ENCODE measurements around the gene HS6ST3.
"Not testable (repeated sequence)": the region's sequence is repeated elsewhere in the genome, so short reads cannot be mapped to it uniquely, and the experiment has no call there.

HS6ST3 gene

GRCh38 chr13:96473526-96474180, 383.7 kb downstream of the HS6ST3 start:
- no peak for FAIRE-seq

DNA sequence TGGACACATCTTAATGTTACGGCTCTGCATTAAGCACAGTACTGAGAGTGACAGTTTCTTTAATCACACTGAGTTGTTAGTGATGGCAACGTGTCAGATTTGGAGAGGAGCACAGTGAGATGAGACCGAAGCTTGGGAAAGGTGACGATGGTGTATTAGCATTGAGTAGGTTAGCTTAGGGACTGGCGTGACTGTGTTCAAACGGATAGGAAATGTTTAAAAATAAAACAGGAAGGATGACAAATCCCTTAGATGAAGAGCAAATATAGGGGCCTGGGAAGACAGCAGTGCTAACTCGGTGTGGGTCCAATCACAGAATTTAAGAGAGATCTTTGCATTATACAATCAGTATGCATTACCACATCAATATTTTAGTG, 384.3 kb downstream of the HS6ST3 start:
- FAIRE-seq = no peak

- no peak for FAIRE-seq
Measured at GRCh38 chr13:96475103-96475502, 385.2 kb downstream of the HS6ST3 start.

DNA sequence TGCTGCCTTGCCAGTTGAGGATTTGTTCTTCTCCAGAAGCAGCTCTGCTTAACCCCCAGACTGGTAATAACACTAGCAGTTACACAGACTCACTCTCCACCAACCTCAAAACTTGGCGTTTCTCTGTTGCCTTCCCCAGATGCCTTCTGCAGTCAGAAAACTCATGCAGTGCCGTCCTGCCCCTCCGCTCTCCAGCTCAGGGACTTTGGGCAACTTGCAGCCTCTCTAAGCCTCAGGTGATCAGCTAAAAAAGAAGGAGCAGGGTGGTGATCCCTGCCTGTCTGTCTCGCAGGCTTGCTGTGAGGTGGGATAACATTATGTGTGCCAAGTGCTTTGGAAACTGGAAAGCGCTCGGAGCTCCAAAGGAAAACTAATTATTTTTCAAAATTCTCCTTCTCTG, 391.6 kb downstream of the HS6ST3 start:
- no peak for FAIRE-seq

DNA sequence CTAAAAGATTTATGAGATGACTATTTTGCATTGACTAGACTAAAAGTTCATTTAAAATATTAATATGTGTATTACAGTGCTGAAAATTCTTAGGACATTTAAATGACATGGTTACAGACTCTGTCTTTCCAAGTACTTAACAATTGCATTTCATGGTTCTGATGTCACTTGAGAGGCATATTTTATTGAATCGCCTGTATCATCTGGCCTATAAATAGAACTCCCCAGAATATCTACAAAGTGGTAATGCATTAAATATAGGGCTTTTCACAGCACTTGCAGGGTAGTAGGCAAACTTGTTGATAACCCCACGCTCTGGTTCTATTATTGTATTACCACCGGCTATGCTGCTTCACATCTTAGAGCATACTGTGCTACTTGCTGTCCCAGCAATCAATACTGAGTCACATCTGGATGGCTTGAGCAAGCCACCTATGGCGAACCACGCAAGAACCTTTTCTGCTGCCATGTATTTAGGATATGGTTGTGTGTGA, 400.6 kb downstream of the HS6ST3 start:
- FAIRE-seq = no peak

DNA sequence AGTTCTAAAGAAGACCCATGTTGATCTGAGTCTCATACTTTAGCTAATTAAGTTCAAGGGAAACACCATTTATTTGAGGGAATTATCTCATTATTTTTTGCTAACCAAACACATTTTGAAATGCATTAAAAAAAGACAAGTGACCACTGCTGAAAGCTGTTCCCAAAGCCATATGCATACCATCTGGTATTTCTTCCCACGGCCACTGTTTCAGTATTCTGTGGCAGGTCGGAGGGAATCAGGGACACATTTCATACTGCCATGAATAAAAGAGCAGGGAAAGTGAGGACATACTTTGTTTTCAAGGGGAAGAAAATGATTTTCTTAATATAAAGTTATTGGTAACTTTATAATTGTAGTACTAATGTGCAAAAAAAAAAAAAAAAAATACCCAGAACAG, 401.2 kb downstream of the HS6ST3 start:
- FAIRE-seq = no peak

DNA sequence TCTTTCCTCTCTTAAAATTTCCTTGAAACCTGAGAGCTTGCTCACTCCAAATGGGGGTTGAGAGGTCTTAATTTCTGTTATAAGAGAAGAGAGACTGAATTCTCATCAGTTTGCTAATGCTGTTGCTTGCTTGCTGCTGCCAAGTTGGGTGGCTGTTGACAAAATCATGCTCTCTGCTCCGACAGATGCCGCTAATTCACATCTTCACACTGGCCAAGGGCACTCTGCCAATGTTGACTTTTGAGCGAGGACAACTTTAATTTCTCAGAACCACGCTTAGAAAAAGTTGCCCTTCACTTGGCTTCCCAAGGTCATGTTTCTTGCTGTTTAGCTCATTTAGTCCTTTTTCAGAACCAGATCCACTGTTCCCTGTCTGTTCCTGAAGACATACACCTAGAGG, 402.9 kb downstream of the HS6ST3 start:
- FAIRE-seq = peak; percentile 27

DNA sequence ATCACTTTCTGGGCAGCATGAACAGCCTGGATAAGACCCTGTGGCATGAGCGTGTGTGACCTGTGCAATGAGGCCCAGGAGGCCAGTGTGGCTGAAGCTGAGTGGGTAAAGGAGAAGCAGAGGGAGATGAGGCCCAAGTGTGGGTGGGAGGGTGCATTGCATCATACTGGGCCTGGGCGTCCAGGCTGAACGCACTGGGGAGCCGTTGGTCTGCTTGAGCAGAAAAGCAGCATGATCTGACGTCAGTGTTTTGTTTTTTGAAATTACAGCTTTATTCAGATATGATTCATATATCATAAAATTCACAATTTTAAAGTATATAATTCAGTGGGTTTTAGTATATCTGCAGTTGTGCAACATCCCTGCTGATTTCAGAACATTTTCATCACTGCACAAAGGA, 409.7 kb downstream of the HS6ST3 start:
- FAIRE-seq = no peak

- peak; percentile 41 for FAIRE-seq
Measured at GRCh38 chr13:96500953-96501352, 411.0 kb downstream of the HS6ST3 start.

GRCh38 chr13:96503481-96503880, 413.6 kb downstream of the HS6ST3 start:
- no peak for FAIRE-seq

DNA sequence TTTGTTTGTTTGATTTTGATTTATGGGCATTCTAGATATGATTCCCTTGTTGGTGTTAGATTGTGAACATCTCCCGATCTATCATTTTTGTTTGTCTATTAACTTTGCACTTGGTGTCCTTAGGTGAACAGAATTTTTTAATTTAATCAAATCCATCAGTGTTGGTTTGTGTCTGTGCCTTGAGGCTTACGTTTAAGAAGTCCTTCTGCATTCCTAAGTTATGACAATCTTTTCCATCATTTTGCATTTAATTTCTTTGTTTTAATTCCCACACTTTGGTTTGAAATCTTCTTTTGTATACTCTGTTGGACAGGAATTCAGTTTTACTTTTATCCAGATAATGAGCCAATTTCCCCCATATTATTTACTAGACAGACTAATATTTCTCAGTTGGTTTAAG, 421.7 kb downstream of the HS6ST3 start:
- peak; percentile 21 for FAIRE-seq

GRCh38 chr13:96519380-96519779, 429.5 kb downstream of the HS6ST3 start:
- no peak for FAIRE-seq

- not testable (repeated sequence) for FAIRE-seq
Measured at GRCh38 chr13:96524398-96525020, 434.6 kb downstream of the HS6ST3 start.

DNA sequence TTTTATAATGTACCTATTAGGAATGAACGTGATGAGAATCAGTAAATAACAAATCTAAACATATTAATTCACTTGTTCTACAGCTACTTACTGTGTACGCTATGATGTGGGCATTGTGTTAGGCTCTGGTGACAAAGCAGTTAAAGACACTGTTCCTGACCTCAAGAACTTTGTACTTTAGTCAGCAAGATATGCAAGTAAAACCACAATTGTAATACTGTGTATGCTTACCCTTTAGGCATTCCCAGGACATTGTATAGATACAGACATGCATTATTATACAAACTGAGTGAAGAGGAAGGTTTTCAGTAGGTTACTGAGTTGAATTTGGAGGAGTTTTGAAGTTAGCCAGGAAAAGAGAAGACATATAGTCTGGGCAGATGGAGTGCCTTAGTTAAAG, 435.8 kb downstream of the HS6ST3 start:
- no peak for FAIRE-seq

GRCh38 chr13:96527497-96527896, 437.6 kb downstream of the HS6ST3 start:
- FAIRE-seq = no peak

DNA sequence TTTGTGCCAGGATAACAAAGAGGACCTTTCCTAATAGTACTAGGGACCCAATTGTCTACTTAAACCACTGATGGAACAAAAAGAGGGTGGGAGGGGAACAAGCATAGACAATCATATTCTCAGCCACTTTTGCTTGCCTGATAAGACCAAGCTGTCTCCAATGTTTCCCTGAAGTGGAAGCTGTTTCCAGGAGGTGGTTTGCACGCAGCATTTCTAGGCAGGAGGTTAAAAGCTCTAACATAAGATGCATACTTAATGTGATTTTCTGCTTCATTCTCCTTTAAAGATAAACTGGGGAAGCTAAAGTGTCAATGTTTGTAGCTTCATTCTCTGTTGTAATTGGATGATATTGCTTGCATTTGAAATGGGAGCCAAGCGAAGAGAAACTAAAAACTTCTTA, 442.9 kb downstream of the HS6ST3 start:
- no peak for FAIRE-seq

GRCh38 chr13:96533408-96533807, 443.5 kb downstream of the HS6ST3 start:
- FAIRE-seq = peak; percentile 97

DNA sequence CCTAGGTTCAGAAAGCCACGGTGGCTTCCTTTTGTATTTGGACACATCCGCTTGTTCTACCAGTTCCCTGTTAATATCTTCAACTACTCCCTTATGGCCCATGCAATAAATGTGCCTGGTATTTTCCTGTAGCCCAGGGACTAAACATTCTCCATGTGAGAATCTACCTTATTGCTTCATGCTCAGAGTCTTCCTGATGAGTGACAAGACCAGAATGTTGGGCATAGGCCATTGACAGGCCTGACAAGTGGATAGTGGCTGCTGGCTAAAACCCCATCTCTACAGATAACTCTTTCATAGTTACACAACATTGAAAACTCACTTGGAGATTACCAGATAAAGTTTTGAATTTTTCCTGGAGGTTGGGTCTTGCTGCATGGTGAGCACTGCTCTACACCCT, 449.9 kb downstream of the HS6ST3 start:
- FAIRE-seq = no peak

GRCh38 chr13:96540670-96541069, 450.8 kb downstream of the HS6ST3 start:
- FAIRE-seq = no peak

- FAIRE-seq = no peak
Measured at GRCh38 chr13:96542986-96543385, 453.1 kb downstream of the HS6ST3 start.

GRCh38 chr13:96544957-96545356, 455.1 kb downstream of the HS6ST3 start:
- FAIRE-seq = peak; percentile 95

DNA sequence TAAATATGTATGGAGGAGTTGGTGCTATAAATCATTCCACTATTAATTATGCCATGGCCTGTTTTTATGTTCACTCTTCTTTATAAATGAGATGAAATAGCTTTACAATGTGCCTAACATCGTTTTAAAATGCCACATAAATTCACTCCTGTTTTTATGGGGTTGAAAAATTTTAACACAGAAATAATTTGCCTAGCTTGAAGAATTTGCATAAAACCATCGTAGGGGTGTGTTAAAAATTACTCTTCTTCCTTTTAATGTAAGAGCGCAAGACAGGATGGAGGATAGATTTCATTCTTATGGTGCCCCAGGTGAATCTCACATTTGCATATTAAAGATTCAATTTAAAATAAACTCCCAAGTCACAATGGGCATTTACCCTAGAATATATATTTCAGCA, 456.6 kb downstream of the HS6ST3 start:
- no peak for FAIRE-seq

DNA sequence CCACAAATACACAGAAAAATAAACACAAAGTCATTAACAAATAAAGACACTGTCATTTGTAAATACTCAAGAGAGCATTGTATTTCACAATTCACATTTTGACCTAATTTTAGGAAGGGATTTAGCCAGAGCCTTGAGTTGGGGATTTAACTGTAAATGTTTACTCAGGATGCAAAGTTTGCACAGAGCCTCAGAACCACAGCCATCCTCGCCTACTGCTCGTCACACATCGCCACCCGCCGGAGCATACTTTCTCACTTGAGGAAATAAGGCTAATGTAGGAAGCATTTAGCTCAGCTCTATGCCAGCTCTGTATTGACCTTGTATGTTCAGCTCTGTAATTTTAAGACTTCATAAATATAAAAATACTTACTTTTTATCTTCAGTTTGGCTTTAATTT, 461.6 kb downstream of the HS6ST3 start:
- FAIRE-seq = peak; percentile 78

GRCh38 chr13:96552559-96552958, 462.7 kb downstream of the HS6ST3 start:
- no peak for FAIRE-seq

GRCh38 chr13:96553796-96554195, 463.9 kb downstream of the HS6ST3 start:
- no peak for FAIRE-seq
